HCT116 (cell line): ENCODE data around the gene MSL2. TPM values are rescaled to one million over a fixed set of nuclear protein-coding genes. Genes with fewer than 3 reads are reported as not detected.

ENCODE experiments used
- ATAC-seq: fragments of 200-7000 bp; cut with Tn5 transposase; 2 replicates; pipeline ENCODE4 v1.9.1; 2020; ENCODE audit warnings: mild to moderate bottlenecking, moderate library complexity
- BruUV-seq: library from RNA; stranded (reverse); fragments of 400-500 nt; replicated peaks from 2 replicates; lab custom pipeline; 2021; lab: Mats Ljungman, UMichigan
- CTCF ChIA-PET: fragments of 300-600 bp; sonication (Branson Sonifier 250); formaldehyde crosslinking; loops from one replicate; lab custom pipeline; 2021; ENCODE audit warnings: antibody characterized with exemption; lab: Charles Lee
- POLR2A ChIA-PET: fragments of 300-600, 350-600 bp; sonication (Branson Sonifier 250); formaldehyde crosslinking; loops from one replicate; lab custom pipeline; 2021; ENCODE audit warnings: antibody characterized with exemption; lab: Charles Lee
- RAD21 ChIA-PET, 2 experiments: fragments of 300-600 bp; sonication (Branson Sonifier 250); formaldehyde crosslinking; loops; one replicate each; lab custom pipeline; 2023; ENCODE audit warnings: low total read pairs in 2 of 2; ENCODE audit not compliant: uncharacterized antibody in 2 of 2, unreplicated experiment in 2 of 2, low non-redundant PET in 1 of 2; lab: Charles Lee
- DNase-seq: peaks from one replicate; pipeline ENCODE4 v3.0.0-alpha.2; 2010; ENCODE audit warnings: low read depth, low spot score
- H2AFZ ChIP-seq: fragments of 200-600 bp; shearing (Covaris generic), sonication (generic); 2 replicates; pipeline ENCODE4 v1.6.1; 2017; ENCODE audit warnings: low read depth, mixed run types, mixed read lengths, antibody characterized with exemption, low read length; ENCODE audit not compliant: poor library complexity, severe bottlenecking
- H3K27ac ChIP-seq: 2 replicates; pipeline ENCODE4 v1.5.1; 2012; ENCODE audit warnings: low read depth, low read length
- H3K27me3 ChIP-seq: fragments of 200-600 bp; sonication (generic); 2 replicates; pipeline ENCODE4 v1.6.1; 2016; ENCODE audit warnings: mixed run types, low read length, mixed read lengths; ENCODE audit not compliant: insufficient read depth
- H3K36me3 ChIP-seq, 2 experiments: fragments of 200-500 bp in 1 of 2; fragments of 200-600 bp in 1 of 2; sonication (Bioruptor generic) in 1 of 2; sonication (generic) in 1 of 2; 2 replicates each; pipeline versions ENCODE4 v1.5.1 to v1.6.1; 2014 to 2016; ENCODE audit warnings: low read length in 2 of 2, inconsistent platforms in 1 of 2, mixed read lengths in 1 of 2, mixed run types in 1 of 2; ENCODE audit not compliant: insufficient read depth in 2 of 2, control insufficient read depth in 1 of 2
- H3K4me1 ChIP-seq, 2 experiments: fragments of 200-600 bp in 1 of 2; sonication (generic) in 1 of 2; 2 replicates each; pipeline versions ENCODE4 v1.5.1 to v1.6.1; 2012 to 2017; ENCODE audit warnings: low read length in 2 of 2, inconsistent platforms in 1 of 2, mild to moderate bottlenecking in 1 of 2, mixed read lengths in 1 of 2, mixed run types in 1 of 2, moderate library complexity in 1 of 2; ENCODE audit not compliant: insufficient read depth in 2 of 2, control insufficient read depth in 1 of 2
- H3K4me2 ChIP-seq: fragments of 200-600 bp; sonication (generic); 2 replicates; pipeline ENCODE4 v1.6.1; 2017; ENCODE audit warnings: mixed run types, low read length, mixed read lengths
- H3K4me3 ChIP-seq, 2 experiments: fragments of 200-600 bp in 1 of 2; sonication (generic) in 1 of 2; replicated peaks in 1 of 2; 2 replicates each; pipeline ENCODE4 v1.5.1; 2011 to 2016; ENCODE audit warnings: low read length in 2 of 2, control low read depth in 1 of 2, low read depth in 1 of 2, mild to moderate bottlenecking in 1 of 2, mixed read lengths in 1 of 2, mixed run types in 1 of 2
- H3K79me2 ChIP-seq: fragments of 200-600 bp; sonication (generic); 2 replicates; pipeline ENCODE4 v1.6.1; 2017; ENCODE audit warnings: mild to moderate bottlenecking, mixed run types, low read length, moderate library complexity, mixed read lengths; ENCODE audit not compliant: insufficient read depth
- H3K9ac ChIP-seq: fragments of 200-600 bp; sonication (generic); 2 replicates; pipeline ENCODE4 v1.6.1; 2016; ENCODE audit warnings: low read length, mixed read lengths
- H3K9me2 ChIP-seq: fragments of 200-600 bp; sonication (generic), shearing (Covaris generic); 2 replicates; pipeline ENCODE4 v1.6.1; 2017; ENCODE audit warnings: mixed run types, mild to moderate bottlenecking, moderate library complexity; ENCODE audit not compliant: insufficient read depth
- H3K9me3 ChIP-seq, 2 experiments: fragments of 200-500 bp in 1 of 2; fragments of 200-600 bp in 1 of 2; sonication (Bioruptor generic) in 1 of 2; sonication (generic) in 1 of 2; 2 replicates each; pipeline ENCODE4 v1.6.1; 2014 to 2017; ENCODE audit warnings: low read length in 2 of 2, mixed read lengths in 2 of 2, inconsistent platforms in 1 of 2, low read depth in 1 of 2, mild to moderate bottlenecking in 1 of 2, mixed run types in 1 of 2, moderate library complexity in 1 of 2; ENCODE audit not compliant: control insufficient read depth in 1 of 2, insufficient read depth in 1 of 2
- H4K20me1 ChIP-seq: fragments of 200-600 bp; sonication (generic), shearing (Covaris generic); 2 replicates; pipeline ENCODE4 v1.6.1; 2017; ENCODE audit warnings: mixed run types, mild to moderate bottlenecking, moderate library complexity; ENCODE audit not compliant: insufficient read depth
- POLR2A ChIP-seq: IDR thresholded peaks from 2 replicates; pipeline ENCODE4 v1.7.0; 2011; ENCODE audit warnings: borderline replicate concordance; ENCODE audit not compliant: insufficient read depth, insufficient read length; ENCODE audit errors: extremely low read depth
- POLR2AphosphoS5 ChIP-seq: IDR thresholded peaks from 2 replicates; pipeline ENCODE4 v1.6.1; 2011; ENCODE audit warnings: mild to moderate bottlenecking, low read depth, low read length, moderate library complexity
- RAD21 ChIP-seq: IDR thresholded peaks from 2 replicates; pipeline ENCODE4 v1.6.1; 2012; ENCODE audit warnings: low read depth, mild to moderate bottlenecking
- SP1 ChIP-seq: IDR thresholded peaks from 2 replicates; pipeline ENCODE4 v1.6.1; 2012; ENCODE audit warnings: low read depth
- TCF7L2 ChIP-seq: IDR thresholded peaks from 2 replicates; pipeline ENCODE4 v1.7.0; 2011; ENCODE audit warnings: borderline replicate concordance, inconsistent platforms; ENCODE audit not compliant: insufficient read depth, insufficient read length; ENCODE audit errors: extremely low read depth
- YY1 ChIP-seq: IDR thresholded peaks from 2 replicates; pipeline ENCODE4 v1.6.1; 2011; ENCODE audit warnings: low read length, low read depth, moderate library complexity, mild to moderate bottlenecking; ENCODE audit not compliant: insufficient replicate concordance; ENCODE audit errors: extremely low read depth
- ZFX ChIP-seq: fragments of 450-650 bp; IDR thresholded peaks from 2 replicates; pipeline ENCODE4 v1.6.1; 2017
- intact Hi-C: fragments of 100-400 bp; cut with micrococcal nuclease; formaldehyde crosslinking; loops from 2 replicates; pipeline ENCODE4 v1.10.0; 2022
- total RNA-seq: library from RNA; stranded (reverse); gene quantifications from one replicate; pipeline ENCODE4 v1.2.1, GENCODE V29; 2021; ENCODE audit not compliant: unreplicated experiment
- TF ChIP-seq, protein P1 (sequence below): IDR thresholded peaks from 2 replicates; pipeline ENCODE4 v1.6.1; 2012; ENCODE audit warnings: low read depth
- TF ChIP-seq, protein P2 (sequence below): IDR thresholded peaks from 2 replicates; pipeline ENCODE4 v1.6.1; 2011; ENCODE audit warnings: mild to moderate bottlenecking, low read length, moderate library complexity; ENCODE audit not compliant: insufficient replicate concordance; ENCODE audit errors: extremely low read depth

The MSL2 gene
- total RNA-seq, 1 experiment from 2014 or later = 34.8 TPM

- intact Hi-C loops = loop anchor here (2.0 to 5.0 kb wide), 2 partner anchors 230 to 556 kb away; partner anchors contain the start of genes PPP2R3A and STAG1
- ATAC-seq = no peak
- BruUV-seq = TSS peak; percentile 74
- Histone ChIP-seq H3K9me3 (no peaks in the 10 kb centered on the region), H3K4me2 (peak overlapping the region; percentile 85), H3K27ac (peak overlapping the region; percentile 96), H3K9me2 (no peaks in the 10 kb centered on the region), H3K4me1 (peaks cover 29 to 39% of the 10 kb centered on the region in 2 experiments), H3K27me3 (no peaks in the 10 kb centered on the region), H3K36me3 (no peaks in the 10 kb centered on the region; a peak in 1 of 4 replicates), H3K9ac (peak overlapping the region; percentile 93), H4K20me1 (peaks cover 20% of the 10 kb centered on the region; the same call in 1 of the 2 replicates), H3K79me2 (peaks cover 33% of the 10 kb centered on the region), H2AFZ (no peak overlapping the region), H3K4me3 (peak overlapping the region; percentile 52 to 83)
- ChIA-PET RAD21 (interaction anchor here in 1 of 2 experiments (0.7 kb wide), 1 partner anchor 231 kb away, joined by 3 read pairs; the partner anchor contains the start of gene PPP2R3A), CTCF (no interaction called here), POLR2A (interaction anchor here (1.2 to 1.5 kb wide), 2 partner anchors 43 to 52 kb away, joined by 3 to 6 read pairs; partner anchors contain the start of gene PCCB)
- no peak for DNase-seq
- TF ChIP-seq POLR2A = no peak
- peak; percentile 50 for TF ChIP-seq ZFX
Observed at GRCh38 chr3:136197159-136197793, 1.1 kb upstream of the MSL2 start.

DNA sequence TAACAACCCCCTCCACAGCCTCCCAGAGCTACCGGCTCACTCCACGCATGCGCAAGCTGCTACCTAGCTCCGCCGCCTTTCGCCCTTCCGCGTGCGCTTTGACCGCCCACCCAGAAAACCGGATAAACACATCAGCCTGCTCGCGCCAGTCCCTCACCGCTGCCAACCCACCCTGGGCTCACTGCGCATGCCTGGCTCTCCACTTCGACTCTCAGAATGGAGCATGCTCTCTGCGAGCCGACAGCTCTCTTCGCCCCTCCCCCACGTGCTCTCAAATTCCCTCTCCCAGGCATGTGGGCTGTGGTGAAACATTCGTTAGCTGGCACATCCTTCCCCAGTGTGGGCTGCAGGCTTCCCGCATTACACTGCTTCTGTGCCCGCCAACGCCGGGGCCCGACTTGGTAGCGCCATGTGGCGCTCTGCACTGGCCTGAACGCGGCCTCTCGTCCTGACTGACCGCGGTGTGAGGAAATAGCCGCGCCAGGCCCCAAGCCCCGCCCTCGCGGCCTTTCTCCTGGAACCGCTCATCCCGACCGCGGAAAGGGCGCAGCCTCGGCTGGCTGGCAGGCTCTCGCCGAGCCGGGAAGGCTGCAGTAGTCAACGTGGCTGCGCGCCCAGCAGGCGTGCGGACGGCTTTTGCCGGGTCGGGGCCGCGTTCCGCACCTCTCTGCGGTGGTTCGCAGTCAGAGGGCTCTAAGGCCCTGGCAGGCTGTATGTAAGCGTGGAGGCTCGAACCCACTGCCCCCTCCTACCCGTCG is 445 bp upstream of the MSL2 start:
- no TSS peak for BruUV-seq
- intact Hi-C loops = loop anchor here (1.0 to 5.0 kb wide), 3 partner anchors 54 to 556 kb away; partner anchors contain the start of genes PCCB, PPP2R3A and STAG1
- POLR2A ChIA-PET = interaction anchor here (0.6 to 1.5 kb wide), 14 partner anchors 9 to 835 kb away, joined by 3 to 8 read pairs (median 4); partner anchors contain the start of genes PCCB and STAG1

More for the DNA sequence above, 445 bp upstream of the MSL2 start:
- Histone ChIP-seq H3K79me2 (peaks cover 40% of the 10 kb centered on the region), H3K4me2 (peak overlapping the region; percentile 85), H3K27ac (peak overlapping the region; percentile 96), H3K4me3 (peak overlapping the region; percentile 52 to 83), H3K9me2 (no peaks in the 10 kb centered on the region), H3K9ac (peak overlapping the region; percentile 93)
- ATAC-seq (peak; percentile 80), DNase-seq (peak; percentile 99)
- TF ChIP-seq ZFX = peak; percentile 90
- TF ChIP-seq, protein P1, sequence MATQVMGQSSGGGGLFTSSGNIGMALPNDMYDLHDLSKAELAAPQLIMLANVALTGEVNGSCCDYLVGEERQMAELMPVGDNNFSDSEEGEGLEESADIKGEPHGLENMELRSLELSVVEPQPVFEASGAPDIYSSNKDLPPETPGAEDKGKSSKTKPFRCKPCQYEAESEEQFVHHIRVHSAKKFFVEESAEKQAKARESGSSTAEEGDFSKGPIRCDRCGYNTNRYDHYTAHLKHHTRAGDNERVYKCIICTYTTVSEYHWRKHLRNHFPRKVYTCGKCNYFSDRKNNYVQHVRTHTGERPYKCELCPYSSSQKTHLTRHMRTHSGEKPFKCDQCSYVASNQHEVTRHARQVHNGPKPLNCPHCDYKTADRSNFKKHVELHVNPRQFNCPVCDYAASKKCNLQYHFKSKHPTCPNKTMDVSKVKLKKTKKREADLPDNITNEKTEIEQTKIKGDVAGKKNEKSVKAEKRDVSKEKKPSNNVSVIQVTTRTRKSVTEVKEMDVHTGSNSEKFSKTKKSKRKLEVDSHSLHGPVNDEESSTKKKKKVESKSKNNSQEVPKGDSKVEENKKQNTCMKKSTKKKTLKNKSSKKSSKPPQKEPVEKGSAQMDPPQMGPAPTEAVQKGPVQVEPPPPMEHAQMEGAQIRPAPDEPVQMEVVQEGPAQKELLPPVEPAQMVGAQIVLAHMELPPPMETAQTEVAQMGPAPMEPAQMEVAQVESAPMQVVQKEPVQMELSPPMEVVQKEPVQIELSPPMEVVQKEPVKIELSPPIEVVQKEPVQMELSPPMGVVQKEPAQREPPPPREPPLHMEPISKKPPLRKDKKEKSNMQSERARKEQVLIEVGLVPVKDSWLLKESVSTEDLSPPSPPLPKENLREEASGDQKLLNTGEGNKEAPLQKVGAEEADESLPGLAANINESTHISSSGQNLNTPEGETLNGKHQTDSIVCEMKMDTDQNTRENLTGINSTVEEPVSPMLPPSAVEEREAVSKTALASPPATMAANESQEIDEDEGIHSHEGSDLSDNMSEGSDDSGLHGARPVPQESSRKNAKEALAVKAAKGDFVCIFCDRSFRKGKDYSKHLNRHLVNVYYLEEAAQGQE = no peak
- TF ChIP-seq POLR2A = peak; percentile 56
- TF ChIP-seq, protein P2, sequence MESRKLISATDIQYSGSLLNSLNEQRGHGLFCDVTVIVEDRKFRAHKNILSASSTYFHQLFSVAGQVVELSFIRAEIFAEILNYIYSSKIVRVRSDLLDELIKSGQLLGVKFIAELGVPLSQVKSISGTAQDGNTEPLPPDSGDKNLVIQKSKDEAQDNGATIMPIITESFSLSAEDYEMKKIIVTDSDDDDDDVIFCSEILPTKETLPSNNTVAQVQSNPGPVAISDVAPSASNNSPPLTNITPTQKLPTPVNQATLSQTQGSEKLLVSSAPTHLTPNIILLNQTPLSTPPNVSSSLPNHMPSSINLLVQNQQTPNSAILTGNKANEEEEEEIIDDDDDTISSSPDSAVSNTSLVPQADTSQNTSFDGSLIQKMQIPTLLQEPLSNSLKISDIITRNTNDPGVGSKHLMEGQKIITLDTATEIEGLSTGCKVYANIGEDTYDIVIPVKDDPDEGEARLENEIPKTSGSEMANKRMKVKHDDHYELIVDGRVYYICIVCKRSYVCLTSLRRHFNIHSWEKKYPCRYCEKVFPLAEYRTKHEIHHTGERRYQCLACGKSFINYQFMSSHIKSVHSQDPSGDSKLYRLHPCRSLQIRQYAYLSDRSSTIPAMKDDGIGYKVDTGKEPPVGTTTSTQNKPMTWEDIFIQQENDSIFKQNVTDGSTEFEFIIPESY = peak; percentile 56
- no peak for TF ChIP-seq RAD21
- no peak for TF ChIP-seq SP1
- TF ChIP-seq YY1 = peak; percentile 50
- TF ChIP-seq TCF7L2 = peak; percentile 47
- peak; percentile 65 for TF ChIP-seq POLR2AphosphoS5
- TF ChIP-seq, all 23 proteins: peak for 6
- ChIA-PET CTCF (no interaction called here), RAD21 (interaction anchor here in 1 of 2 experiments (0.6 to 1.0 kb wide), 3 partner anchors 16 to 556 kb away, joined by 5 to 10 read pairs (median 6); partner anchors contain the start of gene STAG1)
- peaks cover 20% of the 10 kb centered on the region; the same call in 1 of the 2 replicates for H4K20me1 ChIP-seq
- no peak overlapping the region for H2AFZ ChIP-seq
- peaks cover 32 to 44% of the 10 kb centered on the region in 2 experiments for H3K4me1 ChIP-seq
- no peaks in the 10 kb centered on the region for H3K9me3 ChIP-seq
- no peaks in the 10 kb centered on the region for H3K27me3 ChIP-seq
- no peaks in the 10 kb centered on the region; a peak in 1 of 4 replicates for H3K36me3 ChIP-seq
